GM18519 (cell line): ENCODE measurements around the gene JADE1.

Experiments used
- ATAC-seq: cut with Tn5 transposase; IDR thresholded peaks from one replicate; pipeline ENCODE4 v1.9.1; 2021; ENCODE audit warnings: mild to moderate bottlenecking, moderate library complexity; ENCODE audit not compliant: unreplicated experiment, low FRiP score

The JADE1 gene

DNA sequence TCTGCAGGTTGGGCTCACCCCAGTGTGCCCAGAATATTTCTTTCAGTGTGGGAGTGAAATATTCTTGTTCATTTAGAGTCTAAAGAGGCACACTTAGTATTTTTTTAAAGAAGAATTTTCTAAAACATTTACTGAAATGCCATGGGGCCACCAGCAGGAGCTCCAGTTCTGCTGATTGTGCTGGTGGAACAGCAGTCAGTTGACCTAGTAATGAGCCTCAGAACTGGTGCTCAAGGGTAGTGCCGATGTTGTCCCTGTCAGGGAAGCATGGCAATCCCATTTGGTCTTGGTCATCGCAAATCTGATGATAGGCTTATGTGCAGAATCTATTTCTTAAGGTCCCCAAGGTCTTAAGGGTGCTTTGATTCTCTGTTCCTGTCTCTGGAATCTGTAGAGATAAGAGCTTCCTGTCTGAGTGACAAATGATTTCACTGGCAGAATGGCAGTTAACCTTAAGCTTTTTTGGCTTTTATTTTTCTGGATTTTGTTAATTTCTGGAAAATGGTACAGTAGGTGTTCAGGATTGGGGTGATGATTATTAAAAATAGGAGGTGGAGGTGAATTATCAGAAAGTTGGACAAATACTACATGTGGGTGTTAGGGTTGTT lies 31.3 kb downstream of the JADE1 start:
- ATAC-seq = no peak

DNA sequence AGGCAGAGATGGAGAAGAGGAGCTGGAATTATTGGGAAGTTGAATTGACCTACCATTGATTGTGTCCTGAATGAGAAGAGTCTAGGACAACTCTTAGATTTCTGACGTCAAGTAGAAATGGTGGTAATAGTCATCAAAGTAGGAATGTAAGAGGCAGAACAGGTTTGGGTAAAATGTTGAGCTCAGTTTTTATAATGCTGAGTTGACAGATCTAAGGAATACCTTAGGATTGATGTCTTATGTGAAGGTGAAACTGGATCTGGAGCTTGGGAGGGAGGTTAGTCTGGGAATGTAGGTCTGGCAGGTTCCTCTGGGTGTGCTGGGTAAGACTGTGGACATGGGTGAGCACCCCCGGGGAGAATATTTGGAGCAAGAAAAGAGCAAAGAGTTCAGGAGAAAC lies 31.9 kb downstream of the JADE1 start:
- no peak for ATAC-seq

DNA sequence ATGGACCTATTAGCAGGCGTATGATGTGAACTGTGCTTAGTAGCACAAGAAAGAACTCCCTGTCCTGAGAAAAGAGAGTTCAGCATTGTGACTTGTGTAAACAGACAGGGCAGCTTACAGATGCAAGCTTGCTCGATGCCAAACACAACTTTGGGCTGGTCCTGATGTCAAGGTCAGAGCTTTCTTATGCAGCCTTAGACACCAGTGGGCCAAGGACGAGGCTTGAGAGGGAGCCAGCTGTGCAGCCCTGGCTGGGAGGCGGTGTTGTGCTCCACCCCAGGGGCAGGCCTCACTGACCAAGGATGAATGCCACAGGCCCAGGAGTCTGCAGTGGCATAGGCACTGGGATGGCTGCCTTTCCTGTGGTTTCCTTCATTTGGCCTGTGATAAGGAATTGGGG lies 35.4 kb downstream of the JADE1 start:
- no peak for ATAC-seq

DNA sequence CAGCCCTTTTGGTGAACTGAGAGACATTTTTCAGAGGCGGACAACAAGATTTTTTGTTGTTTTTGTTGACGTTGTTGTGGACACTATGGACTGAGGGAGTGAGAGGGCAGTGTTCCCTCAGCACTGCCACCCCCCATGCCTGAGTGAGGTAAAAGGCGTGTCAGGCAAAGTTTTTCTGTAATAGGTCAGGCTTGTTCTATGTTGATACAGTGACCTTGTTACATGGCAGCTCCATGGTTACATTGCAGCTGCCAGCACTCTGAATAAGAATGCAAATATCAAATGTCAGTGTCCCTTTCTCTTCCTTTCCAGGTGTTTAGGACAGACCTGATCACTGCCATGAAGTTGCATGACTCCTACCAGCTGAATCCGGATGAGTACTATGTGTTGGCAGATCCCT lies 36.6 kb downstream of the JADE1 start:
- ATAC-seq = no peak

DNA sequence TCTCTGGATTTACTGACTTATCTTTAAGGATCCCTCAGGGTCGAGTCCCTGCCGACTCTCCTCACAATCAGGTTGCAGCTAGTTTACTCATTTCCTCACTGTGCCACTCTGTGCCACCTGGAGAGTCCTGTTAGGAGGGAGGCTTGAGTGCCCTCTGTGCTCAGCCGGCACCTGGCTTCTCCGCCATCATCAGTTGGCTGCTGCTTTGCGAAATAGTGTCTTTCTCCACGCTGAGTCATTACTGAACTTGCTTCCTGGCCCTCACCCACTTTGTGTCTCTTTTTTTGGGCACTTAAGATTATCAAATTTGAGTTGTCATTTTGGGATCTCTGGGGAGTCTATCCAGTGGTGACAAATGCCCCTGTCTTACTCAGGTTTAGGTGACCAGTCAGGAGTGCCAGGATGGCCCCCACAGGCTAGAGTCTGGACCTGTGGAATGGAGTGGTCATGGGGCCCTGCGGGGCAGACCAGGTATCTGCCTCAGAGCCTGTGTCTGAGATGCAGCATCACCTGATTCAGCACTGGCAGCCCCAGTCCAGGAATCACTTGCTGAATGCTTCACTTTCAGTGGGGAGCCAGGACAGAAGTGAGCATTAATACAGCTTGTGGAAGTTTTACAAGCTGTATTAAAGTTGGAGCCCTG lies 37.7 kb downstream of the JADE1 start:
- ATAC-seq = no peak

DNA sequence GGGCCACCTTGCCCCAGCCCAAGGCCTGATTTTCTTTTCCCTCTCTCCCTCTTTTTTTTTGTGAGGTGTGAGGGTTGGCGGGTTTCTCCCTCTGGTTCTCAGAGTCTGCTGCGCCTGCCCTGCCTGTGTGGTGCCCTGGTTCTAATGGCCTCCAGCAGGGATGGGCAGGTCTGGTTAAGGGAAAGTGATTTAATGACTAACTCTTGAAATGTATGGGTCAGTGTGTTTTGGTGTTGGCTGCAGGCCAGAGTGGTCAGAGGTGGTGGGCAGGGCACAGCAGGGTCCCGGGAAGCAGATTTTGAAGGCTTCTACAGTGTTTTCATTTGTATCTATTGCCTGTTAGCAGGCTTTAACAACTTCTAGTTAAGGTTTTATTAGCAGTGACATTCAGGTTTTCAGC lies 39.0 kb downstream of the JADE1 start:
- ATAC-seq = no peak

DNA sequence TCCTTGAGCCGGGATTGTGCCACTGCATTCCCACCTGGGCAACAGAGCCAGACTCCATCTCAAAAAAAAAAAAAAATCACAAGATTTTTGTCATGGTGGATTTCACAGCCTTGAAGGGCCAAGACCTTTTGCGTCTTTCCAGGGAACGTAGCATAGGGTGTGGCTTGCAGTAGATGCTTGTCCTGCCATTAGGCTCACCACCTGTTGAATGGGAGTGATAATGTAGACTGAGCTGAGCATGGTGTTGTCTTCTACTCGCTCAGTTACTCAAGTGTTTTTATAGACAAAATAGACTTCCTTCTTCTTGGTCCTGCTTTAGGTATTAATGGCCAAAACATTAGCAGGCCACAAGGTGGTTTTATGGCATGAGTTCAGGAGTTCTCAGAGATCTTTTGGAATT lies 40.8 kb downstream of the JADE1 start:
- no peak for ATAC-seq

DNA sequence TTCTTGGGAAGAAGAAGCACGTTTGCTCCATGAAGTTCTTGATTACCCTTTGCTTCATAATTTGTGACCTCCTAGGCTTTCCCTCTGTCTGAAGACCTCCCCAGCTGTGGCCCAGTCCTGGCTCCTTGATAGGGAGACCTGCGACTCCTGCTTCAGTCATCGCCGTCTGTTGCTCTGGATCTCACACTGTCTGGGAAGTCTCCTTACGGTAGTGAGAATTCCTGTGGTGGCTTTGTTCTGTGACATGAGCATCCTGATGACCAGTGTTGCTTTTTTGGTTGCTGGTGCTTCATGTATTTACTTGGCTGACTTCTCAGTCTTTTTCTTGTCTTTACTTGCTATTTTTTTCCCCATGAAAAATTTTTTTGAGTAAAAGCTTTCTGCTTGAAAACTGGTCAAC lies 44.2 kb downstream of the JADE1 start:
- ATAC-seq = no peak

DNA sequence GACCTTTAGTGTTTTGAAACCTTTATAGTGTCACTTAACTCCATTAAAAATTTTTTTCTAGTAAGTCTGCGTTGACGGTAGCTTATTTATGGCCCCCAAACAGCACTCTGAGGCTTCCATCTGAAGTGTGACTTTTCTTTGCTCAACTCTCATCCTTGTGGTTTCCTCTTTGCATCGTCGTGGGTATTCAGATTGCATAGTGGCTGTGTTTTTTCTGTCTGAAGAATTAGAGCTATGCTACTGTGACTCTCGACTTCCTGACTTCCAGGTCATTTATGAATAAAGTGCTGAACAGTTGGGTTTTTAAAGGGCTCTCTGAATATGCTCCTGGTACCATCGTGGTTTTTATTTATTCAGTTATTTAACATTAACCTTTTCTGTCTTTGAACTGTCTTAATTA lies 44.9 kb downstream of the JADE1 start:
- peak; percentile 79 for ATAC-seq

DNA sequence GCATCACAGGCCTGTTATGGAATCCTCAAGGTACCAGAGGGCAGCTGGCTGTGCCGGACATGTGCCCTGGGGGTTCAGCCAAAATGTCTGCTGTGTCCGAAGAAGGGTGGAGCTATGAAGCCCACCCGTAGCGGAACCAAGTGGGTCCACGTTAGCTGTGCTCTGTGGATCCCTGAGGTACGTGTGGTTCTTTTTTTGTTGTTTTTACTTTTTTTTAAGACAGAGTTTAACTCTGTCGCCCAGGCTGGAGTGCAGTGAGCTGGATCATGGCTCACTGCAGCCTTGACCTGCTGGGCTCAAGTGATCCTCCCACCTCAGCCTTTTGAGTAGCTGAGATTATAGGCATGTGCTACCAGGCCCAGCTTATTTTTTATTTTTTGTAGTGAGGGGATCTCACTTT lies 46.1 kb downstream of the JADE1 start:
- no peak for ATAC-seq

DNA sequence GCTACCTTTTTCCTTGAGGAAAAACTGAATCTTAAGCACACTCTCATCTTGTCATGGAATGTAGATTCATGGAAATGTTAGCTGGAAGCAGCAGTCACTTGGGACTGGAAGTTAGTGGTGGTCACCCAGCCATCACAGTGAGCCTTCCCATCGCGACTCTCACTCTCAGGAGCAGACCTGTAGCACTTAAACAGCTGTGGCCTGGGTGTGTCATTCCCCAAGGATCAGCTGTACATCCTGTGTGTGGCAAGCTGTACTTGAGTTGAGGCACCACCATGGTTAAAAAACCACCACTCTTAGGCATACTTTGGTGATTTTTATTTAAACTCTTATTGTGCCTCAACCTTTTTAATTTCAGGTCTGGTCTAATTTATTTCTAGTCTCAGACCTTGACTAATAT lies 46.7 kb downstream of the JADE1 start:
- no peak for ATAC-seq

DNA sequence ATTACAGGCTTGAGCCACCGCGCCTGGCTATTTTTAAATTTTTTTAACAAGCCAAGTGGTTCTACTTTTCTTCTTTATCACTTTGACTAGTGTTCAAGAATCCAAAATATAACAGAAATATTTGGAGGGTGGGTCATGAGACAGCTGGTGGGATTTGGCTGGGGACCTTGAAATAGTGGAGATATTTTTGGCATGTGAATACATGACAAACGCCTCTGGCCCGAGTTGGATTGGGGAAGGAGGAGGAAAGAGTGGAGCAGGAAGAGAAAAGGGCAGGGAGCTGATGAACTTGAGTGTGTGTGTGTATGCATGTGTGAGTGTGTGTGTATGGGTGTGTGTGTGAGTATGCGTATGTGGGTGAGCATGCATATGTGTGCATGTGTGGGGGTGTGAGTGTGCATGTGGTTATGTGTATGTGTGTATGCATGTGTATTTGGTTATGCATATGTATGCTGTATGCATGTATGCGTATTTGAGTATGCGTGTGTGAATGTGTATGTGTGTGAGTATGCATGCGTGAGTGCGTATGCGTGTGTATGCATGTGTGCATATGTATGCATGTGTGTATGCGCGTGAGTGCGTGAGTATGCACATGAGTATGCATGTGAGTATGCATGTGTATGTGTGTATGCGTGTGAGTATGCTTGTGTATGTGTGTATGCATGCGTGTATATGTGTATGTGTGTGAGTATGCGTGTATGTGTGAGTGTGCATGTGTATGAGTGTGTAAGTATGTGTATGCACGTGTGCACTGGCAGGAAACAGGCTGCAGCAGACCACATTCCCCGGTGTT lies 49.6 kb downstream of the JADE1 start:
- ATAC-seq = no peak

DNA sequence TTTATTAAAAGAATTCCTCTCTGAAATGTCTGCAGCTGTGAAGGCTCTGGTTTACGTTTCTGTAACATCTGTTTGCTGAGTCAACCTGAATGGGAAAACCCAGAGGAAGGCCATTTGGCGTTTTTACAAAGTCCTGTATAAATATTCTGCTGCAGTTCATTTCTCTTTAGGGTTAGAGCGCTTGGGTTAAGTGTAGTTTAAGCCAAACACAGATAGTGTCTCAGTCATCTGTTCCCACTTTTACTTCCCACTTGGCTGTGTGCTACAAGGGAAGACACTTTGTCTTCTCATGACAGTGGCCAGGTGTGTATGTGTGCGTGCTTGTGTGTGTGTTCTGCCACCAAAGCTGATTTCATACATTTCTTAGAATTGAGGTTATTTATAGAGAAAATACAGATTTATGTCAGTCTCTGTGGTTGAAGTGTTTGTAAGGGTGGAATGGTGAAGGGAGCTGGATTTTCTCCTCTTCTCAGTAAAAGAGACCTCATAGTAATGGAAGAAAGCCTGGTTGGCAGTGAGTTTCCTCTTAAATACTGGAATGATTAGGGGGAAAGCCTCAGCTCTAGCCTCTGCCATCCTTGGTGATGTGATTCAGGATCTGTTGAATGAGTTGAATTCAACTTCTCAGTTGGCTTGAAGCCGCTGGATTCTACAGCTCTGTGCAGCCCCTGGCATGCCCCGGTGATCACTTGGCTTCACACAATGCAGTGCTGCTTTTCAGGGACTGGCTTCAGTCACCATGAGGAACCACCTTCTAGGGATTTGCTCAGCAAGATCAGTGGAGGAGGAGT lies 50.6 kb downstream of the JADE1 start:
- ATAC-seq = no peak

DNA sequence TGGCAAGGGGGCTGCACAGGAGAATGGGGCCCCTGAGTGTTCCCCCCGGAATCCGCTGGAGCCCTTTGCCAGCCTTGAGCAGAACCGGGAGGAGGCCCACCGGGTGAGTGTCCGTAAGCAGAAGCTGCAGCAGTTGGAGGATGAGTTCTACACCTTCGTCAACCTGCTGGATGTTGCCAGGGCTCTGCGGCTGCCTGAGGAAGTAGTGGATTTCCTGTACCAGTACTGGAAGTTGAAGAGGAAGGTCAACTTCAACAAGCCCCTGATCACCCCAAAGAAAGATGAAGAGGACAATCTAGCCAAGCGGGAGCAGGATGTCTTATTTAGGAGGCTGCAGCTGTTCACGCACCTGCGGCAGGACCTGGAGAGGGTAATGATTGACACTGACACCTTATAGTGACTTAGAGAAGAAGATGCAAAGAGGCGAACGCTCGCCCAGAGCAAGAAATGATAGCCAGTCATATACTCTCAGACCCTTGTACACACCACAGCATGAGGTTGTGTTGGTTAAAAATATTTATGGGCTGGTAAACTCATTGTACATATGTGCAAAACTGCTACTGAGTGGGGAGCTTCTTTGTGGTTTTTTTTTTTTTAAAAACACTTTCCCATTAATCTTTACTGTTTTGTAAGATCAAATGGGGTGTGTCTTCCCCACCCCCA lies 52.5 kb downstream of the JADE1 start:
- ATAC-seq = peak; percentile 22

DNA sequence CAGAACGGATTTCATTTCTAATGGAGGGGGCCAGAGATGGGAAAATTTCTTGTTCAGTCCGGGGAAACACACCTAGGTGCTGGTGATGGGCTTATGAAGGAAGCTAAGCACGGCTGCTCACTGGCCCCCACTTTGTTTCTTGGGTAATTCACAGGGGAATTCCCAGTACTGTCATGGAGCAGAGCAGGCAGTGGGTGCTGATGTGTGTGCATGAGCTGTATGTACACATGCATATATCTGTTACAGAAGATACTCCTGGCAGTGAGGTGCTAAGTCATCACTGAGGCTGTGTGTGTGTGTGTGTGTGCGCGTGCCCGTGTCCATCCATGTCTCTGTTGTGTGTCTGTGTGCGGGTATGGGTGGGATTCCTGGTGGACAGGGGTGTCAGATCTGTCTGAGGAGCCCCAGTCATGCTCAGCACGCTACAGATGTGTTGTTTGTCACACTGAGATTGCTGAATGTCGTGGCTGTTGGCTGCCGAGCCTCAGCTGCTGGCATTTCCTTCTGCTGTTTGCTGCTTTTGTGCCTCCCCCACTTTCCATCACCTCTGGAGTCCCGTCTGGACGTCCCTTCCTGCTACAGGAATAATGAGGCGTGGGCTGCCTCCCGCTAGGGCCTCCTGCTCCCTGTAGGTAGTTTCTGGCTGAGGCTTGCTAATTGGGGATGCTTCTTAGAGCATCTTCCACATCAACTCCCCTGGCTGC lies 53.3 kb downstream of the JADE1 start:
- peak; percentile 48 for ATAC-seq

DNA sequence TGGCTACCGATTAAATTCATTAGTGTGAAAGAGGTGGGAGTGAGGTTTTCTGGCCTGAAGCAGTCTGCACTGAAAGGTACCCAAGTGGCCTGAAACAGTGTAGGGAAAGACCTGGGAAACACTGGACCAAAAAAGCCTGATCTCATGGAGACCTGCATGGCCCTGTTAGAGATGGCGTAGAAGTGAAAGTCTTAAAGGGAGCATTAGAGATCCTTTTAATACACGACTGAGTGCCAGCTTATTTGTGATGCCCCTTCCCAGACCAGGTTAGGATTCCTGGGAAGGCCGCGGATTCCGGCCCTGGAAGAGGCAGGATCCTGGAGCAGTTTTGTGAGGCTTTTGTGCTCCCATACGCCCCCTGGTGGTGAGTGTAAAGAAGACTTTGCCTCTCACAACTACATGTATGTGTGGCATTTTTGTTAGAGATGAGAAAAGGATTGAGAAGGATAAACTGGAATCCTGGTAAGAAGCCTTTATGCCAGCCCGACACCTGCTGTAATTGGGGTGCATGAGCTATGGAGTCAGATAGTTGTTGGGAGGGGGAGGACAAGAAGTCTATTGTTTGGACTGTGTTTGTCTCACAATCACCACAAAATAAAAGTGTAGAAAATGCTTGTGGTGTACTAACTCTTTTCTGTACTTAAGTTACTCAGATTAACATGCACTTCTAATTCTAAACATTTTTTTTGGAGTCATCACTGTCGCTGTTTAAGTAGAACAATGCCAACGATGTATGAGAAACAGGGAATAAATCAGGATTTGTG lies 54.0 kb downstream of the JADE1 start:
- no peak for ATAC-seq

DNA sequence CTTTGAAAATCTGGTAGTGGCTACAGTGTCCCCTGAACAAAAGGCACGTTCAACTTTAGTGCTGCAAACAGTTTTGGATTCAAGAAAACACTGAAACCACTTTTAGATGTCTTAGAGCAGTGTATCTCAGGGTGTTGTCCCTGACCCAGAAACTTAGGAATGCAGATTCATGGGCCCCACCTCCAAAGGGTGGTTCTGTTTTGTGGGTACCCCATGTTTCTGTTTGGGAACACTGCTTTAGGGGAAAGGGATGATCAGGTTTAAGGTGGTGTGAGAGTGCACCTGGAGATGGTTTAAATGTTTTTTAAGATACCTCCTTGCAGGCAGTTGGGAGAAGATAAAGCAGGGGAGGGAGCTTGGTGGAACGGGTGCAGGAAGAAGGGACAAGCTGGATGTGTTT lies 55.6 kb downstream of the JADE1 start:
- ATAC-seq = no peak

DNA sequence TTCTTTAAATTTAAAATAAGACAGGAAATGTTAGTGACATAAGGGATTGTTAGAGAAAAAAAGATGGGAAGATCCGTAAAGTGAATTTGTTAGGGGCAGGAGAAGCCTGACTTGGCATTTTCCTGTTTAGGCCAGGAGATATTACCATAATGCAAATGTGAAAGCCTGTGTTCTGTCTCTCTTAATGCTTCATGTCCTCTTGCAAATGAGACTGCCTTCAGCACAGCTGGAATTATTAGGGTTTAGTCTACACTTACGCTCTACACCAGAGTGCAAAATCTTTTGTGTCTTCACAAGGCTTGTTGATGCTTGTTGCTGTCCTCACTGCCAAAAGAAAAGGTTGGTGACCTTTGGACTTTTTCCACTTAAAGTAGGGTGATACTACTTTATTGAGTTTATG lies 56.8 kb downstream of the JADE1 start:
- ATAC-seq = no peak

DNA sequence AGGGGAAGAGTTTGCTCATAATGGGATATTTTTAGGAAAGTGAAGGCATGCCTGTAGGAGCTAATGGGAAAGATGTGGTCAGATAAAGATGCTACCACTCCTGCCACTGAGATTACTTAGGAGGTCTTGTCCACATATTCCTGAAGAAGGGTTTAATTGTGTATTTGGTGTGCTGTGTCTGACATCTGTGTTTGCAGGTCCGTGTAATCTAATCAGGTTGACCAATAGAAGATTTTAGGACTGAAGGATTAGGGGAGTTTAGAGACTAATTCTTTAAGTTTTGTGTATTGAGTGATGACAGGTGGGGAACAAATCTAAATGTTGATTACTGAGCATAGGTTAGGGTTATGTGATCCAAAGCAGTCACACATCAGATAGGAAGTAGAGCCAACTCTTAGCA lies 57.2 kb downstream of the JADE1 start:
- ATAC-seq = no peak
